GM21515 (cell line): ENCODE data around the gene CNMD.
"Not testable (repeated sequence)": the region's sequence is repeated elsewhere in the genome, so short reads cannot be mapped to it uniquely, and the experiment has no call there.

Experiments used
- ATAC-seq: cut with Tn5 transposase; IDR thresholded peaks from one replicate; pipeline ENCODE4 v1.9.1; 2021; ENCODE audit not compliant: unreplicated experiment

Gene CNMD

DNA sequence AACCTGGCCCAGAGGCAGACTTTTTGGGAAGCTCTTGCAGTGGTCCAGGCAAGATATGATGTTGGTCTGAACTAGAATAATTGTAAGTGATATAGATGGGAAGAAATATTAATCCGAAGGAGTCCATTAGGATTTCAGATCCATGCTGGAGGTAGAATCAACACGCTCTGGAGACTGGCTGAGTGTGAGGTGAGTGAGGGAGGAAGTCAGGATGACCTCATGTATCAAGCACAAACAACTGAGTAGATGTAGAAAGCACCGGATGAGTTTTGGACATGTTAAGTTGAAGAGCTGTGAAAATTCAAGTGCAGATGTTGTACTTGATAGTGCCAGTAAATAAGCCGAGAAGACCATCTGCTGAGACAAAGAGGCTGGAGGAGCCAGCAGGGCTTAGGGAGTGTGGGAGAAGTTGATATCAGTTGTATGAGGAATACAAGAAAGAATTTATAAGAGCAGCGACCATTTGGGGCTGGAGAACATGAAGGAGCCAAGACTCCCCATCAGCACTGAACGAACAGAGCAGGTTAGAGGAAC lies 5.3 kb upstream of the CNMD start:
- ATAC-seq: no peak

DNA sequence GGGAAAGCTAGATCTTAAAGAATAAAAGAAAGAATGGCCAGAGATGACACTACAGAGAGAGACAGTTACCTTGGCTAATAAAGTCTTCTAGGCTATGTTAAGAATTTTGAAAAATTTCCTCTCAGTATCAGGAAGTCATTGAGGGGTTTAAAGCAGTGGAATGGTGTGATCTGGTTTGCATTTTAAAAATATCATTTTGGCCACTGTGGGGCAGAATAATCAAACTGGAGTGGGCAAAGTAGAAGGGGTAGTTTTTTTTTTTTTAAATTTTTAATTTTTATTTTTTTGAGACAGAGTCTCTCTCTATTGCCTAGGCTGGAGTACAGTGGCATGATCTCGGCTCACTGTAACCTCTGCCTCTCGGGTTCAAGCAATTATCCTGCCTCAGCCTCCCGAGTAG lies 4.4 kb upstream of the CNMD start:
- ATAC-seq: no peak

DNA sequence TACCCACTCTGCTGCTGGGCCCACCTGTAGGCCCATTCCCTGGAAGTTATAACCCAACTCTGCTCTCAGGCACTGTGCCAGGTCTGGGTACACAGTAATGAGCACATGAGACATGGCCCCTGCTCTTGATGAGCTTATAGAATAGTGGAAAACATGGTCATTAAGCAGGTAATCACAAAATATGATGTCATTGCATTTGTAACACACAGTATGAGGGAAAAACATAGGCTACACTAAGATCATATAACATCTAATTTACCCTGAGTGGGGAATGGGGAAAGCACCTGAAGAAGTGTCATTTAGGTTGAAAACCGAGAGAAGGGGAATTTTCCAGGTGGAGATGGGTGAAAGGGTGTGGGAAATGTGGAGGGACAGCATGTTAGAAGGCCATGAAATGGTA lies 3.9 kb upstream of the CNMD start:
- no peak for ATAC-seq

- ATAC-seq: no peak
These were observed 727 bp downstream of the CNMD start for GRCh38 chr13:52738719-52739467.

GRCh38 chr13:52737965-52738364 lies 1.7 kb downstream of the CNMD start:
- ATAC-seq: no peak

- ATAC-seq: no peak
These were observed 2.2 kb downstream of the CNMD start for GRCh38 chr13:52737451-52737850.

GRCh38 chr13:52736891-52737290 lies 2.7 kb downstream of the CNMD start:
- no peak for ATAC-seq

- ATAC-seq: no peak
These were observed 5.5 kb downstream of the CNMD start for GRCh38 chr13:52734075-52734623.

GRCh38 chr13:52726258-52726657 lies 13.4 kb downstream of the CNMD start:
- no peak for ATAC-seq

DNA sequence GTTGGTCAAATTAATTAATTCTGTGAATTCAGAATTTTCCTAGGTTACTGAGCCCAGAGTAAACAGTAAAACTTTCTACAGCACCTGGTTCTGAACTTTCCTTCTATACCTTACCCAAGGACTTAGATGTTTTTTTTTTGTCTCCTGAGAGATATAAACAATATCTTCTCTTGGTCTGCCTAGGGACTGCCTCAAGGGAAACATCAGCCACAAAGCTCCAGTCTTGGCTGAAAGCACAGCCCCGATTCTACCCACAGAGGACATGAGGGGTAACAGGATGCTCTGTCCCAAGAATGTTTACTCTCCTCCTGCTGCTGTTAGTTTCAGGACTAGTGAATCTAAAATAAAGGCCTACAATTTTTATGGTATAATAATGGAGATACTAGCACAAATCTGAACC lies 14.3 kb downstream of the CNMD start:
- ATAC-seq: no peak

DNA sequence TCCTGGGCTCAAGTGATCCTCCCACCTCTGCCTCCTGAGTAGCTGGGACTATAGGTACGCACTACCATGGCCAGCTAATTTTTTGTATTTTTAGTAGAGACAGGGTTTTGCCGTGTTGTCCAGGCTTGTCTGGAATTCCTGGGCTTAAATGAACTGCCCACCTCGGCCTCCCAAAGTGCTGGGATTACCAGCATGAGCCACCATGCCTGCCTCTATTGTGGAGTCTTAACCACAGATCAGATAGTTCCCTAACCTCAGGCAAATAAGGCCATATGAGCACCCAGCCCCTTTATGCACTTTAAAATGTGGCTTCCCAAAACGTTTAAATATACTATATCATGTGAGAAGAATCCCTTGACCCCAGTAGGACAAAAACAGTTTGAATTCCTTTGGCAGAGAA lies 16.4 kb downstream of the CNMD start:
- ATAC-seq: no peak

- ATAC-seq: not testable (repeated sequence)
These were observed 18.3 kb downstream of the CNMD start for GRCh38 chr13:52721356-52721755.

DNA sequence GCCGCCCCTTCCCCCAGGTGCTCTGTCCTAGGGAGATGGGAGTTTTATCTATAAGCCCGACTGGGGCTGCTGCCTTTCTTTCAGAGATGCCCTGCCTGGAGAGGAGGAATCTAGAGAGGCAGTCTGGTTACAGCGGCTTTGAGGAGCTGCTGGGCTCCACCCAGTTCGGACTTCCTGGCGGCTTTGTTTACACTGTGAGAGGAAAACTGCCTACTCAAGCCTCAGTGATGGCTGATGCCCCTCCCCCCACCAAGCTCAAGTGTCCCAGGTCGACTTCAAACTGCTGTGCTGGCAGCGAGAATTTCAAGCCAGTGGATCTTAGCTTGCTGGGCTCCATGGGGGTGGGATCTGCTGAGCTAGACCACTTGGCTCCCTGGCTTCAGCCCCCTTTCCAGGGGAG lies 18.7 kb downstream of the CNMD start:
- ATAC-seq: not testable (repeated sequence)

DNA sequence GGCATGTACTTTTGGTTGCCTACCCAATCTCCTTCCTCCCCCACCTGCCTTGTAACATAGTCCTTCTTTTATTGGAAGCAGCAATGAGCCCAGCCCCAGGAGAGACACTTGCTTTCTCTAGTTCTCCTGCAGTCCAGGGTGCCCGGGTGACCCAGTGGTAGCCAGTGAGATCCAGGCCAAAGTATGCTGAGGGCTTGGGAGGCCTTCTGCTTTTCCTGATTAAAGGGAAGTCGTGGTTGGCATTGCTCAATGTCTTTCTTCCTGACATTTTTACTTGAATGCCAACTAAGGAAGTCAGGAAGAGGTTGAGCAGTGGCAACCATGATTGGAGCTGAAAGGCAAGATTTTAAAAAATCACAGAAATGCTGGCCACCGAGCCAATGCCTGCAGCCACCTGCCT lies 25.7 kb downstream of the CNMD start:
- ATAC-seq: no peak

GRCh38 chr13:52712385-52712784 lies 27.2 kb downstream of the CNMD start:
- no peak for ATAC-seq

- ATAC-seq: no peak
These were observed 28.3 kb downstream of the CNMD start for GRCh38 chr13:52711286-52711685.

DNA sequence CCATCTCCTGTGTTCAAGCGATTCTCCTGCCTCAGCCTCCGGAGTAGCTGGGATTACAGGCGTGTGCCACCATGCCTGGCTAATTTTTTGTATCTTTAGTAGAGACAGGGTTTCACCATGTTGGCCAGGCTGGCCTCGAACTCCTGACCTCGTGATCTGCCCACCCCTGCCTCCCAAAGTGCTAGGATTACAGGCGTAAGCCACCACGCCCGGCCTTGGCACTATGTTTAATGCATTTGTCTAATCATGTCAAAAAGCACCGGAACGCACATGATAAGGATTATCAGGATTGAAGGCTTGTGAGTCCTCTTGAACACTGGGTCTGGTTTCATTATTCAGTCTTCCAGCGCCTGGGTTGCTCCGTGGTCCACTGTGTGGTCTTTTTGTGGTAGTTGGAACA lies 31.4 kb downstream of the CNMD start:
- not testable (repeated sequence) for ATAC-seq

DNA sequence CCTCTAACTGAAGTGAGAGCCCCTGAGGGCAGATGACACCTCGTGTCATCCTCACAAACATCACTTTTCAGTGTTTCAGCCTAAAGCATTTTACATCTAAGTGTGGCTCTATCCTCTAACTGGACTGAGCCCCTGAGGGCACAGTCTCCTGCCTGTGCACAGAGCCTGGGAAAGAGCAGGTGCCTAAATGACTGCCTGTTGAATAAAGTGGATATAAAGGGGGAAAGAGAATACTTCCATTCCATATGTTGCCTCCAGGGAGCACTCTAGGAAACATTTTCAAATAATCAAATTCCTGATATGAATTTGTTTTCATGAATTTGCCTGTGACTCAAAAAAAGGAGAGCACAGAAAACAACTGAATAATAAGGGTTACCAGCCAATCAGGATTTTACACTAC lies 32.2 kb downstream of the CNMD start:
- no peak for ATAC-seq

DNA sequence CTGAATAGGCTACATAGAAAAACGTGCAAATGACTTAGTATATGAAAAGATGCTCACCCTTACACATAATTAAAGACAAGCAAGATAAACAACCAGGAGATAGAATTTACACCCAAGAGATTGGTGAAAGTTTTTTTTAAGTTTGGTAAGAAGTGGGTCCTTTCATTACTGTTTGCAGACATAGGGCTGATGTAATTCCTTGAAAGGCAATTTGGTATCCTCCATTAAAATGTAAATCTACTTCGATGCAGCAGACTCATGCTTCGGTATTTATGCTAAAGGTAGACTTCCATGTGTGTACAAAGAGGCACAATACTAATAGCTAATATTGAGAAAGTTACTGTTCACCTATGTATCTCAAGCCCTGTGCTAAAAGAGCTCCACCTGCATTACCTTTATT lies 33.5 kb downstream of the CNMD start:
- ATAC-seq: no peak

DNA sequence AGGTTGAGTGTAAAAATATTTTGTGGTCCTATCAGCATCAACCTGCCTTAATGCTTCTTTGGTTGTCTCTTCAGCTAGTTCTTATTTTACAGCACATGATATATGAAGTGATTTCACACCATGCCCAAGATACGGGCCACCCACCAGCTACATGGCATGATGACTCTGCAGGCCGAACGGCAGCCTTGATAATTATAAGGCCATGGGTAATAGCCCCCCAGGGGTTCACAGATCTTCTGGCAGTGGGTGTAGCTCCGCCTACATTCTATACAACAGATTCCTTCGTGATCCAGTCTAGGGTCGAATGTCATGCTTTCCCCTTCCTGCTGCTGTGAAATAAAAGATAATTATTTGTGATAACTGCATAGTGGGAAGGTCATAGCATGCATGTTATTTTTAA lies 36.1 kb downstream of the CNMD start:
- no peak for ATAC-seq

- no peak for ATAC-seq
These were observed 37.7 kb downstream of the CNMD start for GRCh38 chr13:52701728-52702465.

- ATAC-seq: no peak
These were observed 43.1 kb downstream of the CNMD start for GRCh38 chr13:52696566-52696965.
